K562 (cell line): ENCODE results near the gene KAT2B. TPM values are rescaled to one million over a fixed set of nuclear protein-coding genes. Genes with fewer than 3 reads are reported as not detected.

Experiments
- EWSR1 ChIP-seq: fragments of 450-650 bp; IDR thresholded peaks from 2 replicates; pipeline ENCODE4 v1.6.1; 2018; ENCODE audit warnings: borderline replicate concordance, mild to moderate bottlenecking, low read depth, moderate library complexity; ENCODE audit not compliant: partially characterized antibody
- FOXO4 ChIP-seq: fragments of 450-650 bp; formaldehyde crosslinking; IDR thresholded peaks from 2 replicates; pipeline ENCODE4 v1.4.0; 2020; ENCODE audit warnings: mild to moderate bottlenecking, moderate library complexity
- HNRNPUL1 ChIP-seq: fragments of 200-400 bp; formaldehyde crosslinking; IDR thresholded peaks from 2 replicates; pipeline ENCODE4 v1.6.1; 2017; ENCODE audit warnings: low read length
- KLF10 ChIP-seq: fragments of 250-450 bp; sonication (Bioruptor Pico); IDR thresholded peaks from 2 replicates; pipeline ENCODE4 v1.6.1; 2021; ENCODE audit warnings: matching md5 sums
- MAFG ChIP-seq: fragments of 450-650 bp; conservative IDR thresholded peaks from 2 replicates; pipeline ENCODE4 v1.6.1; 2016; ENCODE audit warnings: missing genetic modification characterization, missing compliant biosample characterization
- NCOA6 ChIP-seq: fragments of 450-650 bp; IDR thresholded peaks from 2 replicates; pipeline ENCODE4 v1.6.1; 2017; ENCODE audit warnings: mild to moderate bottlenecking
- NONO ChIP-seq, 2 experiments: fragments of 200-400 bp in 1 of 2; fragments of 450-650 bp in 1 of 2; formaldehyde crosslinking in 1 of 2; IDR thresholded peaks; 2 replicates each; pipeline ENCODE4 v1.6.1; 2017; ENCODE audit warnings: low read depth in 2 of 2, mild to moderate bottlenecking in 2 of 2, moderate library complexity in 2 of 2, low read length in 1 of 2
- NR1H2 ChIP-seq: sonication (generic); formaldehyde crosslinking; IDR thresholded peaks from 2 replicates; pipeline ENCODE4 v1.4.0; 2020; ENCODE audit warnings: mild to moderate bottlenecking, missing genetic modification reagents
- THAP12 ChIP-seq: fragments of 250-450 bp; sonication (Bioruptor Pico); IDR thresholded peaks from 2 replicates; pipeline ENCODE4 v1.9.0; 2021; ENCODE audit warnings: mild to moderate bottlenecking, inconsistent platforms
- USF1 ChIP-seq: sonication (generic); formaldehyde crosslinking; IDR thresholded peaks from 2 replicates; pipeline ENCODE4 v1.9.0; 2022; ENCODE audit warnings: mild to moderate bottlenecking, missing genetic modification reagents
- YBX1 ChIP-seq: fragments of 450-650 bp; IDR thresholded peaks from 2 replicates; pipeline ENCODE4 v1.7.1; 2016; ENCODE audit warnings: mild to moderate bottlenecking
- ZBTB33 ChIP-seq: sonication (generic); formaldehyde crosslinking; IDR thresholded peaks from 2 replicates; pipeline ENCODE4 v1.8.1; 2023; ENCODE audit warnings: mild to moderate bottlenecking, missing genetic modification reagents
- ZBTB8A ChIP-seq: fragments of 450-650 bp; IDR thresholded peaks from 2 replicates; pipeline ENCODE4 v1.6.1; 2018; ENCODE audit warnings: mild to moderate bottlenecking, moderate library complexity; ENCODE audit not compliant: partially characterized antibody
- polyA plus RNA-seq, 8 experiments: library from polyadenylated mRNA; depleted of rRNA in 4 of 8; stranded (reverse) in 5 of 8; unstranded in 3 of 8; fragments of >200 nt; fragmentation: Nextera tagmentation in 2 of 8; fragmentation: Illumina TruSeq in 1 of 8; extraction: Ambion mirVana in 2 of 8; extraction: Trizol in 1 of 8; gene quantifications; 2 replicates each; pipeline versions ENCODE4 v1.2.1 to v1.2.3, GENCODE V29; 2011 to 2014; ENCODE audit warnings: inconsistent platforms in 1 of 8, missing spikeins in 1 of 8
- total RNA-seq, 7 experiments: library from RNA; depleted of rRNA in 6 of 7; stranded (reverse); fragments of >200 nt in 6 of 7; fragmentation: Illumina TruSeq in 2 of 7; extraction: Trizol in 2 of 7; gene quantifications; 2 replicates each; pipeline versions ENCODE4 v1.2.1 to v1.2.3, GENCODE V29; 2011 to 2021; ENCODE audit warnings: low replicate concordance in 1 of 7
- TF ChIP-seq, protein P1 (sequence below): fragments of 450-650 bp; IDR thresholded peaks from 2 replicates; pipeline ENCODE4 v1.7.0; 2016; ENCODE audit warnings: borderline replicate concordance
- TF ChIP-seq, protein P2 (sequence below), 2 experiments: fragments of 450-650 bp; conservative IDR thresholded peaks; 2 replicates each; pipeline ENCODE4 v1.6.1; 2017; ENCODE audit warnings: mild to moderate bottlenecking in 2 of 2, moderate library complexity in 2 of 2

The KAT2B gene
- total and polyA plus RNA-seq, 9 of the 15 experiments (the other 6 are each of a cell fraction or from before 2014, with no cell fraction given) = 3.3 to 14.9 (median 12.2) TPM

- no peak for TF ChIP-seq YBX1
- no peak for TF ChIP-seq ZBTB8A
- no peak for TF ChIP-seq ZBTB33 (CRISPR knock-in tag)
- TF ChIP-seq NCOA6 = no peak
- no peak for TF ChIP-seq KLF10 (CRISPR knock-in tag)
- no peak for TF ChIP-seq EWSR1
- TF ChIP-seq, protein P1, sequence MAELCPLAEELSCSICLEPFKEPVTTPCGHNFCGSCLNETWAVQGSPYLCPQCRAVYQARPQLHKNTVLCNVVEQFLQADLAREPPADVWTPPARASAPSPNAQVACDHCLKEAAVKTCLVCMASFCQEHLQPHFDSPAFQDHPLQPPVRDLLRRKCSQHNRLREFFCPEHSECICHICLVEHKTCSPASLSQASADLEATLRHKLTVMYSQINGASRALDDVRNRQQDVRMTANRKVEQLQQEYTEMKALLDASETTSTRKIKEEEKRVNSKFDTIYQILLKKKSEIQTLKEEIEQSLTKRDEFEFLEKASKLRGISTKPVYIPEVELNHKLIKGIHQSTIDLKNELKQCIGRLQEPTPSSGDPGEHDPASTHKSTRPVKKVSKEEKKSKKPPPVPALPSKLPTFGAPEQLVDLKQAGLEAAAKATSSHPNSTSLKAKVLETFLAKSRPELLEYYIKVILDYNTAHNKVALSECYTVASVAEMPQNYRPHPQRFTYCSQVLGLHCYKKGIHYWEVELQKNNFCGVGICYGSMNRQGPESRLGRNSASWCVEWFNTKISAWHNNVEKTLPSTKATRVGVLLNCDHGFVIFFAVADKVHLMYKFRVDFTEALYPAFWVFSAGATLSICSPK = 0 out of 2 replicates have a peak, but pooled peaks have one; percentile 11
- TF ChIP-seq THAP12 = peak; percentile 78
- no peak for TF ChIP-seq NR1H2 (CRISPR knock-in tag)
- peak in 1 of 2 experiments; percentile 91; a peak in 2 of 4 replicates for TF ChIP-seq NONO (IDR thresholded peaks at IDR 0.05; ENCODE audit: low read depth in 2 of 2, low read length in 1 of 2)
- TF ChIP-seq FOXO4 (CRISPR knock-in tag) = no peak
- TF ChIP-seq, protein P2, sequence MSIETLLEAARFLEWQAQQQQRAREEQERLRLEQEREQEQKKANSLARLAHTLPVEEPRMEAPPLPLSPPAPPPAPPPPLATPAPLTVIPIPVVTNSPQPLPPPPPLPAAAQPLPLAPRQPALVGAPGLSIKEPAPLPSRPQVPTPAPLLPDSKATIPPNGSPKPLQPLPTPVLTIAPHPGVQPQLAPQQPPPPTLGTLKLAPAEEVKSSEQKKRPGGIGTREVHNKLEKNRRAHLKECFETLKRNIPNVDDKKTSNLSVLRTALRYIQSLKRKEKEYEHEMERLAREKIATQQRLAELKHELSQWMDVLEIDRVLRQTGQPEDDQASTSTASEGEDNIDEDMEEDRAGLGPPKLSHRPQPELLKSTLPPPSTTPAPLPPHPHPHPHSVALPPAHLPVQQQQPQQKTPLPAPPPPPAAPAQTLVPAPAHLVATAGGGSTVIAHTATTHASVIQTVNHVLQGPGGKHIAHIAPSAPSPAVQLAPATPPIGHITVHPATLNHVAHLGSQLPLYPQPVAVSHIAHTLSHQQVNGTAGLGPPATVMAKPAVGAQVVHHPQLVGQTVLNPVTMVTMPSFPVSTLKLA (conservative IDR thresholded peaks at IDR 0.05) = peak; percentile 97
- no peak for TF ChIP-seq MAFG (tag)
- peak; percentile 100 for TF ChIP-seq USF1 (CRISPR knock-in tag)
- TF ChIP-seq HNRNPUL1 = no peak
Observed at GRCh38 chr3:20185679-20186599, 145.7 kb downstream of the KAT2B start, which contains the start of gene SGO1 (continued).
